HG03442 (cell line): ENCODE measurements around the gene AKR1A1.

Source experiments
- ATAC-seq: cut with Tn5 transposase; IDR thresholded peaks from one replicate; pipeline ENCODE4 v1.9.1; 2021; ENCODE audit warnings: mild to moderate bottlenecking, moderate library complexity; ENCODE audit not compliant: unreplicated experiment

Gene AKR1A1

GRCh38 chr1:45612941-45613579, 62.4 kb downstream of the AKR1A1 start:
- no peak for ATAC-seq

- ATAC-seq, result no peak
These were observed 65.3 kb downstream of the AKR1A1 start for GRCh38 chr1:45615885-45616284.

GRCh38 chr1:45617618-45618017, 67.0 kb downstream of the AKR1A1 start:
- no peak for ATAC-seq

- no peak for ATAC-seq
These were observed 68.7 kb downstream of the AKR1A1 start for GRCh38 chr1:45619149-45619921.
